Left ventricle myocardium superior (tissue), 1 donor: ENCODE results near the gene HYOU1. TPM values are rescaled to one million over a fixed set of nuclear protein-coding genes. Genes with fewer than 3 reads are reported as not detected.
"Not testable (repeated sequence)": the region's sequence is repeated elsewhere in the genome, so short reads cannot be mapped to it uniquely, and the experiment has no call there.

ENCODE experiments used
- ATAC-seq: fragments of 200-7000 bp; cut with Tn5 transposase; one replicate; pipeline ENCODE4 v1.9.1; 2020; ENCODE audit warnings: mild to moderate bottlenecking, moderate library complexity
- DNase-seq: peaks from one replicate; pipeline ENCODE4 v3.0.0-alpha.2; 2020
- intact Hi-C: fragments of 100-400 bp; cut with micrococcal nuclease; formaldehyde crosslinking; loops from one replicate; pipeline ENCODE4 v1.11.0; 2022
- total RNA-seq: library from RNA; stranded (reverse); fragmentation: NEBNext Ultra II Directional; extraction: Animal tissue kit (Norgen Biotek cat#: 25700); gene quantifications from one replicate; pipeline ENCODE4 v1.2.1, GENCODE V29; 2021
- donor health status: DM: no; HTN: yes; CAD: no; lungs with severe emphysema.

HYOU1 gene
- total RNA-seq, 1 donor from 2014 or later, result 64.0 TPM

GRCh38 chr11:119026970-119027369, 30.0 kb downstream of the HYOU1 start:
- intact Hi-C loops, result no loop called here
- no peak for ATAC-seq

DNA sequence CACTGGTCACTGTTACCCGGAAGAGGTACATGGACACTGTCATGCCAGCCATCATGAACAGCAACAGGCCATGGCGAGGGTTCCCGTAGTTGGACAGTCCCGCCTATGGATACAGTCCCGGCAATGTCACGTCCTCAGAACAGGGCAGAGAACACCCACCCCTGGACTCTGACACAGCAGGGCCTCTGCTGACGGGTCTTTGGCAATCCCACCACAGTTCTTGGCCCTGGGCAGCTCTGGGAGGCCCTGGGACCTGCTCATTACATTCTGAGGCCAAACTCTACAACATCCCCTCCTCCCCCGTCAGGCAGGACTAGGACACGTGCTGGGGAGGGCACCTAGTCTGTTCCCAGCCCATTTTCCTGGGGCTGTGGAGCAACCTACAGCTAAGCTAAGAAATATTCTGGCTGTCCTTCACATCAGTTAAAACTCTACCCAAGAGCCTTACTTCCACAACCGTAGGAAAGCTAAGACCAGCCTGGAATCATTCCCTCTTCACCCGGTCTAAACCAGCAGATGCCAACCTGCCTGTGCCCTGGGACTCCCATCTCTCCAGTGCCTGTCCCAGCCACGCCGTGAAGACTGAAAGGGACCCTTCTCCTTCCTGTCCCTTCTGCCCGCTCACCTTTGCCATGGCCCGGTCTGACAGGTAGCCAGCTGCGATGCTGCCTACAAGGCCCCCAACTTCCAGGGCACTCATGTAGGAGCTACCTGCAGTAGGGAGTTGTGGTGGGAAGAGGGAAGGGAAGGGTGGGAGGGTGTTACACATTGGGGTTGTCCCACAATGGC, 30.8 kb downstream of the HYOU1 start:
- DNase-seq (no peak), ATAC-seq (no peak)
- intact Hi-C loops, result no loop called here

More at GRCh38 chr11:119026970-119027369, 30.0 kb downstream of the HYOU1 start:
- no peak for DNase-seq

GRCh38 chr11:119025541-119025940, 31.5 kb downstream of the HYOU1 start:
- DNase-seq (no peak), ATAC-seq (no peak)
- intact Hi-C loops, result no loop called here

GRCh38 chr11:119025099-119025473, 31.9 kb downstream of the HYOU1 start:
- intact Hi-C loops, result no loop called here
- ATAC-seq (no peak), DNase-seq (no peak)

GRCh38 chr11:119024430-119025098, 32.4 kb downstream of the HYOU1 start:
- intact Hi-C loops, result no loop called here
- DNase-seq (no peak), ATAC-seq (no peak)

- DNase-seq, result no peak
- no peak for ATAC-seq
- intact Hi-C loops, result no loop called here
Measured at GRCh38 chr11:119023741-119024140, 33.3 kb downstream of the HYOU1 start.

- DNase-seq, result no peak
- ATAC-seq, result no peak
- intact Hi-C loops, result no loop called here
Measured at GRCh38 chr11:119021631-119022030, 35.4 kb downstream of the HYOU1 start.

DNA sequence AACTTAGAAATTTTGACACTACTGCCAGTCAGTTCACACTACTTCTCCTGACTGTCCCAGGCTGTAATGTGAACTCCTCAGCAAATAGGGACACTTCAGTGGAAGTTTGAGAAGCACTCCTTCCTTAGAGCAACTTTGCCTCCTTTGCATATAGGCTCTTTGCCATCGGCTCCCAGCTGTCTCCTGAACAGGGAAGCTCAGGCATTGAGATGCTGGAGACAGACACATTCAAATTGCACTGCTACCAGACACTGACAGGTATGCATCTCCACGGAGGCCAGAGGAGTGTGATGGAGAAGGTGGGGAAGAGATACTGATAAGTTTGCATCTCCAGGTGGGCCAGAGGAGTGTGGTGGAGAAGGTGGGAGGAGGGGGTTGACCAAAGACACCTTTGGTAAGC, 37.0 kb downstream of the HYOU1 start:
- no peak for ATAC-seq

DNA sequence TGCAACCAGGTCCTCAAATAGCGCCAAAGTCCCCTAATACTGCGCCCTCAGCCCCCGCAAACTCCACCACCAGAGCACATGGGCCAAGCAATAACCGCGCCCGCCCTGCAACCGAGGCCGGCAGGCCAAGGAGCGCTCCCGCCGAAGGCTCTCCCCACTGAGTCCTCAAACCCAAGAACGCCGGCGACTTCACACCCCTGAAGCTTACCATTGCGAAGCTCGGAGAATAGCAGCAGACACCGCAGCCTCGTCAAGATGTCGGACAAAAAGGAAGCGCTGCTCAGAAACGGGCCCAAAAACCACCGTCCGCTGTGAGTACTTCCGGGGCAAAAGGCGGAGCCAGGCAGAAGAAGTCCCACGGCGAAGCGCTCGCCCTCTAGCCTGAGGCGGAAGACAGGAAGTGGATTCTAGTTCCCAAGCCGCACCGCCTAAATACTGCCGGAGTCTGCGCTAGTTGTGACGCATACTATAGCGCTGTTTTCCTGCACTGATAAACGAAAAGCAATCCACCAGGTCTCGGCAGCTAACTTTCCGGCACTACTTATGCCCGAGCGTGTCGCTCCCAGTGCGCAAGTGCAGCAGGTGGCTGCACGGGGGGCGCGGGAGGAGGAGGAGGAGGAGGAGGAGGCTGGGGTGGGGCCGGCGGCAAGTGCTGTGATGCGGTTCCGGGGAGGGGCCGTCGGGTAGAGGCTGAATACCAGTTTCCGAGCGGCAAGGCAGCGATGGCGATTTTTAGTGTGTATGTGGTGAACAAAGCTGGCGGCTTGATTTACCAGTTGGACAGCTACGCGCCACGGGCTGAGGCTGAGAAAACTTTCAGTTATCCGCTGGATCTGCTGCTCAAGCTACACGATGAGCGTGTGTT, 38.7 kb downstream of the HYOU1 start, which contains the start of the genes RPS25 and TRAPPC4:
RPS25 (minus strand) TSS at position 270 of the 865 bp plus-strand sequence; CDS start at position 211, 59 bp downstream.
TRAPPC4 (plus strand) TSS at position 693 of the 865 bp plus-strand sequence; CDS start at position 723, 30 bp downstream.
- intact Hi-C loops, result no loop called here
- ATAC-seq, result peak; percentile 96
- DNase-seq, result peak; percentile 95

More for the DNA sequence above, 37.0 kb downstream of the HYOU1 start:
- no peak for DNase-seq
- intact Hi-C loops, result no loop called here

- DNase-seq, ATAC-seq, intact Hi-C loops: not testable (repeated sequence)
Measured at GRCh38 chr11:119017377-119017776, 39.6 kb downstream of the HYOU1 start.

- ATAC-seq, result no peak
- no peak for DNase-seq
- intact Hi-C loops, result no loop called here
Measured at GRCh38 chr11:119016216-119017009, 40.6 kb downstream of the HYOU1 start.

- intact Hi-C loops, result no loop called here
- ATAC-seq (no peak), DNase-seq (no peak)
Measured at GRCh38 chr11:119015054-119015611, 41.9 kb downstream of the HYOU1 start.

DNA sequence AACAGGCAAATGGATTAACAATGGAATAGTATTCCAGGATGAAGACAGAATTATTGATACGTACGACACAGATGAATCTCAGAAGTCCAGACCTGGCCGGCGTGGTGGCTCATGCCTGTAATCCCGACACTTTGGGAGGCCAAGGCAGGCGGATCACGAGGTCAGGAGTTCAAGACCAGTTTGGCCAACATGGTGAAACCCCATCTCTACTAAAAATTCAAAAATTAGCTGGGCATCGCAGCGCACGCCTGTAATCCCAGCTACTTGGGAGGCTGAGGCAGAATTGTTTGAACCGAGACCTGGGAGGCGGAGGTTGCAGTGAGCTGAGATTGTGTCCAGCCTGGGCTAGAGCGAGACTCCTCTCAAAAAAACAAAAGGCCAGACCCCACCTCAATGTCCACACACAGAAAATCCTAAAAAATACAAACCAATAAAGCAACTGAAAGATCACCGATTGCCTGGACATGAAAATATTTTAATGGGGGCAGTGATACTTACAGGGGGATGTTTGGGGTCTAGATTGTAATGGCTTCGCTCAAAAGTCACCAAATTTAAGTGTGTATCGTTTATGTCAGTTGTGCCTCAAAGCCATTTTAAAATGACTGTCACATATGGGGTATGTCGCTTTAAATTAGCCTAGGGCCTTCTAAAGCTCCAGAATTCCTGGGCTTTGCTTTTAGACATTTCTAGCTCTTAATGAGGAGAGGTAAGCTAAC, 42.6 kb downstream of the HYOU1 start:
- intact Hi-C loops, result no loop called here
- no peak for ATAC-seq
- DNase-seq, result no peak

GRCh38 chr11:119012629-119013170, 44.3 kb downstream of the HYOU1 start:
- no peak for DNase-seq
- intact Hi-C loops, result no loop called here
- no peak for ATAC-seq

DNA sequence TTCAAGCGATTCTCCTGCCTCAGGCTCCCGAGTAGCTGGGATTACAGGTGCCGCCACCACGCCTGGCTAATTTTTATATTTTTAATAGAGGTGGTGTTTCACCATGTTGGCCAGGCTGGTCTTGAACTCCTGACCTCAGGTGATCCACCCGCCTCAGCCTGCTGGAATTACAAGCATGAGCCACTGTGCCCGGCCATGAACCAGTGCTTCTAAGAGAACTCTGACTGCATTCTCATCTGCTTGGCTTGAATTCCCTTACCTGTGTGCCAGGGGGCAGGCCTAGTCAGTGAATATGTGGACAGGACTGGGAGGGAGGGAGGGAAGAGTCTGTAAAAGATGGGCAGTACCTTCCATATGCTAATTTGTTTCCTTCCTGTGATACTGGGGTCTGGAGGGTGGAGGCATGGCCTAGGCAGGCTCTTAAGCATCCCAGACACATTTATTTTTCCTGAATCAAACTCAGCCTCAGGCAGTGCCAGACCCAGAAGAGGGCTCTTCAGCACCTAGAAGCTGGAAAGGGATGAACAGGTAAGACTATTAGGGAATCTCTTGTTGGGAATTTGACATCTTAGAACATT, 45.4 kb downstream of the HYOU1 start:
- ATAC-seq (no peak), DNase-seq (no peak)
- intact Hi-C loops, result no loop called here

GRCh38 chr11:119006656-119007055, 50.3 kb downstream of the HYOU1 start:
- DNase-seq (no peak), ATAC-seq (no peak)
- intact Hi-C loops, result no loop called here

DNA sequence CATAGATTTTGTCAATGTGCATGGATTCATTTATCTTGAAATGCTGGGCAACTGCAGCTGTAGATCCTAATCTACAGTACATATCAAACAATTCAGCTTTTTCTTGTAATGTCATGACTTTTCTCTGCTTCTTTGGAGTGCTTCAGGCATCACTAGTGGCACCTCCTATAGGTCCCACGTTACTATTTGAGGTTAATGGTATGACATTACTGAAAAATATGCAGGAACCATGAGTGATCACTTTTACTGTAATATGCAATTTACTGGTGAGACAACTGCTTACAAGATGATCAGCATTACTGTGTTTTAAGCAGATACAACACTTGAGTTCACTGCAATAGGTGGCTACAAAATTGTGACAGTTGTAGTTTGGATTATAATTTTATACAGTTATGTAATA, 56.1 kb downstream of the HYOU1 start:
- no peak for ATAC-seq
- no peak for DNase-seq
- intact Hi-C loops, result no loop called here
